ENCODE data around the gene ABCB8. TPM values are rescaled to one million over a fixed set of nuclear protein-coding genes. Genes with fewer than 3 reads are reported as not detected.

The ABCB8 gene
- total and polyA plus RNA-seq, 9 of the 15 experiments (the other 6 are each of a cell fraction or from before 2014, with no cell fraction given): 7.6 to 106 (median 36.3) TPM

- TF ChIP-seq RBM34 (IDR thresholded peaks at IDR 0.05; ENCODE audit: borderline replicate concordance, insufficient read depth, low read length) (0 out of 2 replicates have a peak, but pooled peaks have one; percentile 74), HMG20A (CRISPR knock-in tag; conservative IDR thresholded peaks at IDR 0.05) (no peak), RBM22 (IDR thresholded peaks at IDR 0.05; ENCODE audit: low read depth, low read length, poor library complexity, severe bottlenecking) (peak; percentile 11), SMARCE1 (IDR thresholded peaks at IDR 0.05) (0 out of 2 replicates have a peak, but pooled peaks have one; percentile 10), TAL1 (IDR thresholded peaks at IDR 0.05) (no peak), ZNF165 (CRISPR knock-in tag; IDR thresholded peaks at IDR 0.05; ENCODE audit: borderline replicate concordance) (0 out of 2 replicates have a peak, but pooled peaks have one; percentile 39), SAP30 (IDR thresholded peaks at IDR 0.05; ENCODE audit: borderline replicate concordance, insufficient read depth, low read depth, low read length, poor library complexity, severe bottlenecking) (peak; percentile 58), TAF15 (IDR thresholded peaks at IDR 0.05; ENCODE audit: low read depth, low read length) (0 out of 2 replicates have a peak, but pooled peaks have one; percentile 31), OTX1 (CRISPR knock-in tag; IDR thresholded peaks at IDR 0.05) (peak; percentile 72; the same call in 1 of the 2 replicates), JUN (IDR thresholded peaks at IDR 0.05; ENCODE audit: borderline replicate concordance, low read depth, low read length) (no peak), JUN (CRISPR knock-in tag; IDR thresholded peaks at IDR 0.05; ENCODE audit: borderline replicate concordance) (0 out of 2 replicates have a peak, but pooled peaks have one; percentile 23), ZNF76 (CRISPR knock-in tag; IDR thresholded peaks at IDR 0.05; ENCODE audit: borderline replicate concordance) (peak; percentile 60; the same call in 1 of the 2 replicates), CREB1 (IDR thresholded peaks at IDR 0.05) (no peak), CREB1 (CRISPR knock-in tag; IDR thresholded peaks at IDR 0.05) (no peak; the same call in 1 of the 2 replicates)
- TF ChIP-seq, protein P1, sequence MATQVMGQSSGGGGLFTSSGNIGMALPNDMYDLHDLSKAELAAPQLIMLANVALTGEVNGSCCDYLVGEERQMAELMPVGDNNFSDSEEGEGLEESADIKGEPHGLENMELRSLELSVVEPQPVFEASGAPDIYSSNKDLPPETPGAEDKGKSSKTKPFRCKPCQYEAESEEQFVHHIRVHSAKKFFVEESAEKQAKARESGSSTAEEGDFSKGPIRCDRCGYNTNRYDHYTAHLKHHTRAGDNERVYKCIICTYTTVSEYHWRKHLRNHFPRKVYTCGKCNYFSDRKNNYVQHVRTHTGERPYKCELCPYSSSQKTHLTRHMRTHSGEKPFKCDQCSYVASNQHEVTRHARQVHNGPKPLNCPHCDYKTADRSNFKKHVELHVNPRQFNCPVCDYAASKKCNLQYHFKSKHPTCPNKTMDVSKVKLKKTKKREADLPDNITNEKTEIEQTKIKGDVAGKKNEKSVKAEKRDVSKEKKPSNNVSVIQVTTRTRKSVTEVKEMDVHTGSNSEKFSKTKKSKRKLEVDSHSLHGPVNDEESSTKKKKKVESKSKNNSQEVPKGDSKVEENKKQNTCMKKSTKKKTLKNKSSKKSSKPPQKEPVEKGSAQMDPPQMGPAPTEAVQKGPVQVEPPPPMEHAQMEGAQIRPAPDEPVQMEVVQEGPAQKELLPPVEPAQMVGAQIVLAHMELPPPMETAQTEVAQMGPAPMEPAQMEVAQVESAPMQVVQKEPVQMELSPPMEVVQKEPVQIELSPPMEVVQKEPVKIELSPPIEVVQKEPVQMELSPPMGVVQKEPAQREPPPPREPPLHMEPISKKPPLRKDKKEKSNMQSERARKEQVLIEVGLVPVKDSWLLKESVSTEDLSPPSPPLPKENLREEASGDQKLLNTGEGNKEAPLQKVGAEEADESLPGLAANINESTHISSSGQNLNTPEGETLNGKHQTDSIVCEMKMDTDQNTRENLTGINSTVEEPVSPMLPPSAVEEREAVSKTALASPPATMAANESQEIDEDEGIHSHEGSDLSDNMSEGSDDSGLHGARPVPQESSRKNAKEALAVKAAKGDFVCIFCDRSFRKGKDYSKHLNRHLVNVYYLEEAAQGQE (IDR thresholded peaks at IDR 0.05; ENCODE audit: borderline replicate concordance): 0 out of 2 replicates have a peak, but pooled peaks have one; percentile 13
- TF ChIP-seq, protein P1 (CRISPR knock-in tag; IDR thresholded peaks at IDR 0.05; ENCODE audit: low read depth): no peak
- TF ChIP-seq, protein P2, sequence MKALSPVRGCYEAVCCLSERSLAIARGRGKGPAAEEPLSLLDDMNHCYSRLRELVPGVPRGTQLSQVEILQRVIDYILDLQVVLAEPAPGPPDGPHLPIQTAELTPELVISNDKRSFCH (CRISPR knock-in tag; IDR thresholded peaks at IDR 0.05): 0 out of 2 replicates have a peak, but pooled peaks have one; percentile 24
- TF ChIP-seq, protein P2 (tag; IDR thresholded peaks at IDR 0.05): no peak
Observed at GRCh38 chr7:151081170-151082101, 53.2 kb downstream of the ABCB8 start (continued).

All from K562 (cell line).